CD4-positive, alpha-beta memory T cell (primary cell): ENCODE results near the gene SNX19. TPM values are rescaled to one million over a fixed set of nuclear protein-coding genes. Genes with fewer than 3 reads are reported as not detected.

Source experiments
- CTCF ChIA-PET: fragments of 350-600 bp; sonication (Branson Sonifier 250); formaldehyde crosslinking; loops from one replicate; lab custom pipeline; 2021; ENCODE audit warnings: inconsistent platforms; ENCODE audit not compliant: partially characterized antibody; lab: Charles Lee
- POLR2A ChIA-PET: fragments of 350-600 bp; sonication (Branson Sonifier 250); formaldehyde crosslinking; loops from one replicate; lab custom pipeline; 2021; ENCODE audit not compliant: partially characterized antibody; lab: Charles Lee
- DNase-seq, 5 donors: peaks; one replicate each; pipeline versions ENCODE4 v3.0.0 to v3.0.0-alpha.2; 2020 to 2022; ENCODE audit warnings: mixed read lengths in 1 of 5
- H3K27ac ChIP-seq: one replicate; pipeline ENCODE4 v1.7.0; 2013; ENCODE audit warnings: low read depth, low read length
- H3K27me3 ChIP-seq: 2 replicates; pipeline ENCODE4 v1.7.0; 2013; ENCODE audit warnings: mild to moderate bottlenecking, low read length, moderate library complexity; ENCODE audit not compliant: insufficient read depth
- H3K36me3 ChIP-seq: 2 replicates; pipeline ENCODE4 v1.7.0; 2013; ENCODE audit warnings: mild to moderate bottlenecking, low read length, moderate library complexity; ENCODE audit not compliant: insufficient read depth
- H3K4me1 ChIP-seq: 2 replicates; pipeline ENCODE4 v1.7.0; 2013; ENCODE audit warnings: mild to moderate bottlenecking, low read length, moderate library complexity; ENCODE audit not compliant: insufficient read depth
- H3K4me3 ChIP-seq, 2 donors: one replicate each; pipeline ENCODE4 v1.7.0; 2013; ENCODE audit warnings: low read length in 2 of 2, mild to moderate bottlenecking in 1 of 2
- H3K9me3 ChIP-seq, 2 donors: one replicate each; pipeline ENCODE4 v1.7.0; 2013; ENCODE audit warnings: low read length in 2 of 2, control low read depth in 1 of 2; ENCODE audit not compliant: control insufficient read depth in 1 of 2
- H3K27ac Mint-ChIP-seq, 7 donors: one replicate each; pipeline ENCODE4 v1.8.0; 2020 to 2021; ENCODE audit warnings: mixed read lengths in 7 of 7, mild to moderate bottlenecking in 6 of 7, inconsistent platforms in 3 of 7, moderate library complexity in 3 of 7
- H3K27me3 Mint-ChIP-seq, 2 donors: one replicate each; pipeline ENCODE4 v1.8.0; 2020 to 2021; ENCODE audit warnings: mixed read lengths in 2 of 2
- H3K36me3 Mint-ChIP-seq, 2 donors: one replicate each; pipeline ENCODE4 v1.8.0; 2020 to 2021; ENCODE audit warnings: mixed read lengths in 2 of 2, inconsistent platforms in 1 of 2, mild to moderate bottlenecking in 1 of 2
- H3K4me1 Mint-ChIP-seq, 4 donors: one replicate each; pipeline ENCODE4 v1.8.0; 2020 to 2021; ENCODE audit warnings: mixed read lengths in 4 of 4, mild to moderate bottlenecking in 1 of 4
- H3K4me3 Mint-ChIP-seq, 8 donors: one replicate each; pipeline ENCODE4 v1.8.0; 2020 to 2021; ENCODE audit warnings: mixed read lengths in 8 of 8, mild to moderate bottlenecking in 7 of 8, moderate library complexity in 6 of 8, inconsistent platforms in 3 of 8
- H3K9me3 Mint-ChIP-seq, 8 donors: one replicate each; pipeline ENCODE4 v1.8.0; 2020 to 2021; ENCODE audit warnings: mixed read lengths in 8 of 8, mild to moderate bottlenecking in 5 of 8, inconsistent platforms in 3 of 8, moderate library complexity in 1 of 8
- intact Hi-C: fragments of 100-400 bp; cut with micrococcal nuclease; formaldehyde crosslinking; loops from one replicate; pipeline ENCODE4 v1.15.1; 2023
- polyA plus RNA-seq, 2 donors: library from polyadenylated mRNA; unstranded; fragments of 300-500 nt; fragmentation: Illumina TruSeq; gene quantifications; one replicate each; pipeline ENCODE4 v1.2.3, GENCODE V29; 2021
- total RNA-seq, 2 experiments: library from RNA; stranded (reverse); gene quantifications; one replicate each; pipeline ENCODE4 v1.2.3, GENCODE V29; 2021

SNX19 gene
- total and polyA plus RNA-seq, 4 experiments from 2014 or later: 21.4 to 94.2 (median 57.1) TPM

- ChIA-PET CTCF (interaction anchor here (4.5 kb wide), 1 partner anchor 8 kb away, joined by 31 read pairs; the partner anchor contains the start of gene SNX19), POLR2A (no interaction called here)
- Mint-ChIP-seq H3K36me3 (peaks cover 67 to 85% of the 10 kb centered on the region in 2 donors), H3K27me3 (no peaks in the 10 kb centered on the region), H3K9me3 (peaks cover 0 to 4% (median 0%) of the 10 kb centered on the region in 8 donors), H3K4me1 (peaks cover 27 to 59% (median 40%) of the 10 kb centered on the region in 4 donors), H3K27ac (peak overlapping the region in 2 of 7 donors; percentile 24 to 35), H3K4me3 (no peak overlapping the region)
- Histone ChIP-seq H3K27me3 (no peaks in the 10 kb centered on the region), H3K4me1 (peaks cover 10% of the 10 kb centered on the region), H3K36me3 (peaks cover 48% of the 10 kb centered on the region), H3K4me3 (no peak overlapping the region), H3K27ac (no peak overlapping the region), H3K9me3 (no peaks in the 10 kb centered on the region)
- intact Hi-C loops: no loop called here
- DNase-seq: no peak
Measured at GRCh38 chr11:130908061-130908460, 8.2 kb downstream of the SNX19 start.

- Mint-ChIP-seq H3K36me3 (peaks cover 71 to 88% of the 10 kb centered on the region in 2 donors), H3K27ac (peak overlapping the region in 1 of 7 donors; percentile 64), H3K27me3 (no peaks in the 10 kb centered on the region), H3K9me3 (peaks cover 0 to 4% (median 0%) of the 10 kb centered on the region in 8 donors), H3K4me1 (peaks cover 21 to 53% (median 33%) of the 10 kb centered on the region in 4 donors), H3K4me3 (no peak overlapping the region)
- intact Hi-C loops: no loop called here
- Histone ChIP-seq H3K36me3 (peaks cover 56% of the 10 kb centered on the region), H3K27me3 (no peaks in the 10 kb centered on the region), H3K27ac (no peak overlapping the region), H3K4me1 (peaks cover 5% of the 10 kb centered on the region), H3K4me3 (no peak overlapping the region), H3K9me3 (no peaks in the 10 kb centered on the region)
- ChIA-PET POLR2A (no interaction called here), CTCF (interaction anchor here (3.1 to 4.5 kb wide), 2 partner anchors 8 to 11 kb away, joined by 8 to 31 read pairs; partner anchors contain the start of gene SNX19)
- DNase-seq: no peak
Measured at GRCh38 chr11:130907229-130907628, 9.1 kb downstream of the SNX19 start.

- no peak overlapping the region for H3K27ac Mint-ChIP-seq
- intact Hi-C loops: no loop called here
- no peak overlapping the region for H3K4me3 Mint-ChIP-seq
Measured at GRCh38 chr11:130906616-130907015, 9.7 kb downstream of the SNX19 start.

GRCh38 chr11:130905512-130905911 lies 10.8 kb downstream of the SNX19 start:
- peaks cover 65 to 93% of the 10 kb centered on the region in 2 donors for H3K36me3 Mint-ChIP-seq
- Histone ChIP-seq H3K36me3 (peaks cover 74% of the 10 kb centered on the region), H3K4me3 (no peak overlapping the region), H3K27me3 (no peaks in the 10 kb centered on the region), H3K27ac (no peak overlapping the region), H3K4me1 (peaks cover 3% of the 10 kb centered on the region), H3K9me3 (no peaks in the 10 kb centered on the region)
- peak overlapping the region in 3 of 7 donors; percentile 36 to 58 (median 48) for H3K27ac Mint-ChIP-seq
- no peaks in the 10 kb centered on the region for H3K27me3 Mint-ChIP-seq
- H3K4me3 Mint-ChIP-seq: no peak overlapping the region
- intact Hi-C loops: no loop called here
- H3K9me3 Mint-ChIP-seq: no peaks in the 10 kb centered on the region
- CTCF ChIA-PET: interaction anchor here (1.0 to 4.5 kb wide), 6 partner anchors 10 to 26 kb away, joined by 3 to 31 read pairs (median 4); partner anchors contain the start of gene SNX19
- no peak for DNase-seq
- H3K4me1 Mint-ChIP-seq: peaks cover 19 to 42% (median 28%) of the 10 kb centered on the region in 4 donors
- POLR2A ChIA-PET: interaction anchor here (0.5 to 3.3 kb wide), 2 partner anchors 11 to 591 kb away, joined by 3 to 16 read pairs; partner anchors contain the start of gene SNX19

More at GRCh38 chr11:130906616-130907015, 9.7 kb downstream of the SNX19 start:
- DNase-seq: no peak
- peaks cover 18 to 47% (median 30%) of the 10 kb centered on the region in 4 donors for H3K4me1 Mint-ChIP-seq
- peaks cover 63% of the 10 kb centered on the region for H3K36me3 ChIP-seq
- H3K4me1 ChIP-seq: peaks cover 3% of the 10 kb centered on the region
- CTCF ChIA-PET: interaction anchor here (3.1 to 4.5 kb wide), 2 partner anchors 9 to 11 kb away, joined by 8 to 31 read pairs; partner anchors contain the start of gene SNX19
- no peaks in the 10 kb centered on the region for H3K9me3 Mint-ChIP-seq
- H3K27me3 ChIP-seq: no peaks in the 10 kb centered on the region
- no peaks in the 10 kb centered on the region for H3K27me3 Mint-ChIP-seq
- peaks cover 68 to 89% of the 10 kb centered on the region in 2 donors for H3K36me3 Mint-ChIP-seq
- no peak overlapping the region for H3K27ac ChIP-seq
- POLR2A ChIA-PET: interaction anchor here (3.3 kb wide), 1 partner anchor 9 kb away, joined by 16 read pairs; the partner anchor contains the start of gene SNX19
- no peaks in the 10 kb centered on the region for H3K9me3 ChIP-seq
- no peak overlapping the region for H3K4me3 ChIP-seq

GRCh38 chr11:130904380-130904779 lies 11.9 kb downstream of the SNX19 start:
- no peaks in the 10 kb centered on the region for H3K9me3 ChIP-seq
- H3K27ac Mint-ChIP-seq: no peak overlapping the region
- ChIA-PET CTCF (interaction anchor here (1.0 to 4.5 kb wide), 6 partner anchors 8 to 25 kb away, joined by 3 to 31 read pairs (median 4); partner anchors contain the start of gene SNX19), POLR2A (interaction anchor here (3.3 kb wide), 1 partner anchor 12 kb away, joined by 16 read pairs; the partner anchor contains the start of gene SNX19)
- peaks cover 13 to 31% (median 19%) of the 10 kb centered on the region in 4 donors for H3K4me1 Mint-ChIP-seq
- peaks cover 65 to 93% of the 10 kb centered on the region in 2 donors for H3K36me3 Mint-ChIP-seq
- DNase-seq: no peak
- H3K27ac ChIP-seq: no peak overlapping the region
- no peak overlapping the region for H3K4me3 ChIP-seq
- no peaks in the 10 kb centered on the region for H3K27me3 ChIP-seq
- no peaks in the 10 kb centered on the region for H3K27me3 Mint-ChIP-seq
- no peaks in the 10 kb centered on the region for H3K9me3 Mint-ChIP-seq
- H3K36me3 ChIP-seq: peaks cover 78% of the 10 kb centered on the region
- peaks cover 3% of the 10 kb centered on the region for H3K4me1 ChIP-seq
- intact Hi-C loops: no loop called here
- no peak overlapping the region for H3K4me3 Mint-ChIP-seq

- ChIA-PET POLR2A (interaction anchor here (0.9 kb wide), 1 partner anchor 14 kb away, joined by 3 read pairs; the partner anchor contains the start of gene SNX19), CTCF (interaction anchor here (1.2 to 3.2 kb wide), 4 partner anchors 8 to 40 kb away, joined by 3 to 10 read pairs (median 8); partner anchors contain the start of gene SNX19)
- Histone ChIP-seq H3K27me3 (no peaks in the 10 kb centered on the region), H3K4me3 (no peak overlapping the region), H3K27ac (no peak overlapping the region), H3K4me1 (no peaks in the 10 kb centered on the region), H3K36me3 (peaks cover 88% of the 10 kb centered on the region), H3K9me3 (no peaks in the 10 kb centered on the region)
- Mint-ChIP-seq H3K27ac (peak overlapping the region in 1 of 7 donors; percentile 6), H3K36me3 (peaks cover 65 to 89% of the 10 kb centered on the region in 2 donors), H3K4me1 (peaks cover 5 to 12% (median 7%) of the 10 kb centered on the region in 4 donors), H3K9me3 (no peaks in the 10 kb centered on the region), H3K4me3 (no peak overlapping the region), H3K27me3 (no peaks in the 10 kb centered on the region)
- DNase-seq: no peak
- intact Hi-C loops: no loop called here
Measured at GRCh38 chr11:130902380-130902779, 13.9 kb downstream of the SNX19 start.

GRCh38 chr11:130899106-130899505 lies 17.2 kb downstream of the SNX19 start:
- H3K9me3 ChIP-seq: no peaks in the 10 kb centered on the region
- H3K4me1 ChIP-seq: no peaks in the 10 kb centered on the region
- Mint-ChIP-seq H3K36me3 (peaks cover 63 to 89% of the 10 kb centered on the region in 2 donors), H3K27me3 (no peaks in the 10 kb centered on the region), H3K9me3 (no peaks in the 10 kb centered on the region), H3K4me1 (peaks cover 9 to 10% (median 9%) of the 10 kb centered on the region in 4 donors), H3K4me3 (no peak overlapping the region), H3K27ac (peak overlapping the region in 1 of 7 donors; percentile 59)
- H3K27ac ChIP-seq: no peak overlapping the region
- no peak overlapping the region for H3K4me3 ChIP-seq
- H3K27me3 ChIP-seq: no peaks in the 10 kb centered on the region
- ChIA-PET CTCF (interaction anchor here (1.1 to 3.7 kb wide), 8 partner anchors 8 to 468 kb away, joined by 3 to 20 read pairs (median 4); partner anchors contain the start of gene SNX19), POLR2A (interaction anchor here (1.9 kb wide), 1 partner anchor 17 kb away, joined by 11 read pairs; the partner anchor contains the start of gene SNX19)
- peaks cover 94% of the 10 kb centered on the region for H3K36me3 ChIP-seq
- no peak for DNase-seq
- intact Hi-C loops: no loop called here
